Measurements from ENCODE around the gene FAM204A.

DNA sequence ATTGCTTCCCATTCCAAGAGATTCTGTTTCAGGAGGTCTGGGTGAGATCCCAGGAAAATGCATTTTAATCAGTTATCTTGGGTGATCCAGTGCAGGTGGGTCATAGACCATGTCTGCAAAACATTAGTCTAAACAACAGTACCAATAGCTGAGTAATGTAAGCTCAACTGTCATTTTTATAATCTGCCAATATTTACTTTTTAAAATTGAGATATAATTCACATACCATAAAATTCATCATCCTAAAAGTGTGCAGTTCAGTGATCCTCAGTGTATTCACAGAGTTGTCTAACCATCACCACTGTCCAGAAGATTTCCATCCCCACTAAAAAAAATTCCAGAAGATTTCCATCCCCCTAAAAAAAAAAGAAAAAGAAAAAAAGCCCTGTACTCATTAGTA lies 51.0 kb downstream of the FAM204A start:
- TF ChIP-seq, protein P1, sequence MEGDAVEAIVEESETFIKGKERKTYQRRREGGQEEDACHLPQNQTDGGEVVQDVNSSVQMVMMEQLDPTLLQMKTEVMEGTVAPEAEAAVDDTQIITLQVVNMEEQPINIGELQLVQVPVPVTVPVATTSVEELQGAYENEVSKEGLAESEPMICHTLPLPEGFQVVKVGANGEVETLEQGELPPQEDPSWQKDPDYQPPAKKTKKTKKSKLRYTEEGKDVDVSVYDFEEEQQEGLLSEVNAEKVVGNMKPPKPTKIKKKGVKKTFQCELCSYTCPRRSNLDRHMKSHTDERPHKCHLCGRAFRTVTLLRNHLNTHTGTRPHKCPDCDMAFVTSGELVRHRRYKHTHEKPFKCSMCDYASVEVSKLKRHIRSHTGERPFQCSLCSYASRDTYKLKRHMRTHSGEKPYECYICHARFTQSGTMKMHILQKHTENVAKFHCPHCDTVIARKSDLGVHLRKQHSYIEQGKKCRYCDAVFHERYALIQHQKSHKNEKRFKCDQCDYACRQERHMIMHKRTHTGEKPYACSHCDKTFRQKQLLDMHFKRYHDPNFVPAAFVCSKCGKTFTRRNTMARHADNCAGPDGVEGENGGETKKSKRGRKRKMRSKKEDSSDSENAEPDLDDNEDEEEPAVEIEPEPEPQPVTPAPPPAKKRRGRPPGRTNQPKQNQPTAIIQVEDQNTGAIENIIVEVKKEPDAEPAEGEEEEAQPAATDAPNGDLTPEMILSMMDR (conservative IDR thresholded peaks at IDR 0.05; ENCODE audit: low read depth, low read length): no peak
- no peak for TF ChIP-seq EZH2 (IDR thresholded peaks at IDR 0.05; ENCODE audit: low read length, unreplicated experiment)
